NCI-H1105 treated with DMSO at 0.1 percent for 48 hours (cell line): ENCODE data around the gene ACAP3.
"Not testable (repeated sequence)": the region's sequence is repeated elsewhere in the genome, so short reads cannot be mapped to it uniquely, and the experiment has no call there.

Source experiments
- DNase-seq: peaks from one replicate; lab custom pipeline; 2025; lab: John Stamatoyannopoulos, UW

ACAP3 gene

DNA sequence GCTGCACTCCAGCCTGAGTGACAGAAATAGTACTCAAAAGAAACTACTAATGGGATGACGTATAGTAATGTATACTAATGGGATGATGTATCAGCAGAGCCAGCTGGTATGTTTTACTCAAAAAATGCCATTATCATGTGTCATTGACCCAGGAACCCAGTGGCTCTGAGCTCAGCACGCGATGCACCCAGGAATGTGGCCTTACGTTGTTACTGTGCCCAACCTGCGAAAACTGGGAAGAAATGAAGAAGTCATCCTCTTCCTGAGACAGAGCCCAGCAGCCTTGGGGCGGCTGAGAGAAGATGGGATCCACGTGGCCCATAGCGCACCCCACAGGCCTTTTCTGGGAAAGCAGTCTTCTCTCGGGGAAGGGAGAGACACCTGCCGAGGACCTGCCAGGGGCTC, 42.9 kb downstream of the ACAP3 start:
- DNase-seq, result no peak

DNA sequence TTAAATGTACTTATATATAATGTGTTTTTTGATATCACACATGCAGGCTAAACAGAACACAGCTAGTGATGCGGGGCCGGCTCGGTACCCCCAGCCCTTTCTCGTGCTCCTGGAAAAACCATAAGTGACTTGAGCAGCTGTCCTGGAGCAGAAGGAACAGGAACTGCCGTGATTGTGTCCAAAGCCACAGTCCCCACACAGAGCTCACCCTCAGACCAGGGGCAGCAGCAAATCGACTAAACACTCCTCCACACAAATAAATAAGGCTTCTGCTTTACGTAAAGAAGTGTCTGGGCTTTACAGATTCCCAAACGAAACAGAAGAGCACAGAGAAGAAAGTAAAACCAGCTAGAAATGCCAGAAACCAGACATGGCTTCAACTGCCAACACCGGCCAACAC, 43.7 kb downstream of the ACAP3 start:
- DNase-seq, result no peak

DNA sequence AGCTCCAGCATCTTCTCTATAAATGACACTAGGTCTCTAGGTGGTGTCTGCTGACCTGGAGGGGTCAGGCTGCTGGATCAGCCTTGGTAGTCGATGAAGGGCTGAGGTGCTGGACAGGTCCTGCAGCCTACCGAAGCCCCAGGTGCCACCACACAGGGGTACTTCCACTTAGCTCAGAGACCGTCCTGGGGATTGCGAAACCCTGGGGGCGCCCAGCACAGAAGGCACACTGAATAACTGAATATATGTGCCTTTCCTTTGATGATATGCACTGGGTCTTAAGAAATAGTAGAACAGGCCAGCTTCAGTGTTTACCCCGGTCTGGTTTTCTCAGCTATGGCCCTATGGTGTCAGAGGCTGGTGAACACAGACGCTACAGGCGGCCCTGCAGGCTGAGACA, 45.0 kb downstream of the ACAP3 start:
- DNase-seq, result no peak

DNA sequence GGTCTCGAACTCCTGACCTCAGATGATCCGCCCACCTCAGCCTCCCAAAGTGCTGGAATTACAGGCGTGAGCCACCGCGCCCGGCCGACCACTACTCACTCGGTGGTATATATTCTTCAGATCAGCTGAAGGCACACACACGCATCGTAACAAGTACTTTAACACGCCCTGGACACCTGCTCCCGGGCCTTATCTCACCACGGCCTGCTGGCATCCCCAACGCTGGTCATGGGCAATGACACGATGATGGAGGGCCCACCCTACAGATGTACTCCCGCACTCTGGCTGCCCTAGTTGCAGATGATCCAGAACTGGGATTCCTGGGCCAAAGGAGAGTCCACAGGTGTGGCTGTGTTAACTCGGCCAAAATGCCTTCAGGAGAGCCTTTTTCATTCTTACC, 45.7 kb downstream of the ACAP3 start:
- DNase-seq, result no peak

DNA sequence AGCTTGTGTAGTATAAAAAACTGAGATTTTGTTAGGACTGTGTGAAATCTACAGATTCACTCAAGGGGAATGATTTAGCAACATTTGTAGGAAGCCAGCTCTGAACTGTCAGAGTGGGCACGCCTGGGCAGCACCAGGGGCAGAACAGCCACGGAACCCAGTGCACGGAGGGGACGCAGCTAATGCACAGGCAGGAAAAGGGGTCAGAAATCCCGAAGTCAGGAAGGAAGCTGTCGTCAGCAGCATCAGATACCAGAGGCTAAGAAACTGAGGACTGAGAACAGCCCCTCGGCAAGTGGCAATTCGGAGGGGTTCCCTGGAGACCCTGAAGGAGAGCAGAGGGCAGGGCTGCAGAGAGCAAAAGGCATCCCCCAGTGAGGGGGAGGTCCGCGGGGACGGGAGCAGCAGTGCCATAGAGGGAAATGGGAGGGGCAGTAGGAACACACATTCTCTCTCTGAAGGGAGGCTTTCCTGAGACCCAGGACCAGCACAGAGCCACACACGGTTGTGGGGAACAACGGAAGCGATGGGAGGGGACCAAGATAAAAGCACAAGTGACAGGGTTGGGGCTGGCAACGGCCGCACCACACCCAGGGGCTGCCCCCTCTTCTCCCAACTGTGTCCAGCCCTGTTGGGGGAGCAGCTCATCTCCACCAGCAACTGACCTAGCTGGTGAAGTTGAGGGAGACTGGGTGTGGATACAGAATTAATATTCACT, 46.7 kb downstream of the ACAP3 start:
- DNase-seq, result no peak

DNA sequence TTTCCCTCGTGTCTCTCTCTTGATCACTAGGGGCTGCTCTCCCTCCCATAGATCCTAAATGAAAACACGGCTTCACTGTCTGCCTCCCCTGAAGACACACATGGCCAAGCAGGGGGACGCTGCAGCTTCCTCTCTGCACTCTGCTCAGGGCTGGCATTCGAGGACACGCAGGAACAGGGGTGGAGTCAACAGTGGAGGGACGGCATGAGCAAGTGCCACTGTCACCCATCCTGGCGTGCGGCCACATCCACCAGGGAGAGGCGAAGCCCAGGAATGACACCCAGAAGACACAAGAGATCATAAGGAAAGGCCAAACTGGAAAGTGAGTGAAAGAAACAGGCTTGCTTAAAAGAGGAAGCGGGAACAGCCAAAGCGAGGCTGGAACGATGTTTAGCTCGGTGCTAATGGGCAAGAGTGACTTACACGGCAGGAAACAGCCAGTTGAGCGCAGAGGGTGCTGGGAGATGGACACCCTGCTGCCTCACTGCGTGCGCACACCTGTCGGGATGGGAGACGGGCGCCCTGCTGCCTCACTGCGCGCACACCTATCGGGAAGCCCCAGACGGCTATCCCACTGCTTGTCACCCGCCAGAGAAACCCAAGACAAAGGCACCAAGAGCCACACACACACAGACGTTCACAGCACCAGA, 47.7 kb downstream of the ACAP3 start:
- no peak for DNase-seq

DNA sequence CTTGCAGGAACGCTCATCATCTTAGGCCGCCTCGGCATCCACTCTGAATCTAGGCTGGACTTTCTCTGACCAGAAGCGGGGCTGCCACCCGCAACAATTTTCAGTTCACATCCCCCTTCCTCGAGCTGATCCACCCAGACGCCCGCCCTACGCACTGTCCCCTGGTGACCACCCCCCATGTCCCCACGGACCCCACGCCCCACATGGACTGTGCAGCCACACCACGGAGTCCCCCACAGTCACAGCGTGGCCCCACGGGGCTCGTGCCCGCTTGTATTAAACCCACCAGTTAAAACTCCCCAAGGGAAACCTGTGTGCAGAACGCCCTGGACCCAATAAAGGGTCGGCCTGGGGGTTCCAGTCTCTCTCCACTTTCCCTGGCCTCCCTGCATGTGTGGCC, 48.2 kb downstream of the ACAP3 start:
- no peak for DNase-seq

DNA sequence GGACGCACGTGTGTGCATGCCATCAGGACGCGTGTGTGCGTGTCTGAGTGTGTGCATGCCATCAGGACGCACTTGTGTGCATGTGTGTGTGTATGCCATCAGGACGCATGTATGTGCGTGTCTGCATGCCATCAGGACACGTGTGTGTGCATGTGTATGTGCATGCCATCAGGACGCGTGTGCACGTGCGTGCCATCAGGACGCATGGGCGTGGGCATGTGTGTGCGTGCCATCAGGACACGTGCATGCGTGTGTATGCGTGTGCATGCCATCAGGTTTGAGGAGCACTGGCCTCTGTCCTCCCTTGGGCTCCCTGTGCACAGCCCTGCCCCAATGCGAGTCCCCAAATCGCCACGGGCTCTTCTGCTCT, 48.6 kb downstream of the ACAP3 start:
- DNase-seq, result no peak

DNA sequence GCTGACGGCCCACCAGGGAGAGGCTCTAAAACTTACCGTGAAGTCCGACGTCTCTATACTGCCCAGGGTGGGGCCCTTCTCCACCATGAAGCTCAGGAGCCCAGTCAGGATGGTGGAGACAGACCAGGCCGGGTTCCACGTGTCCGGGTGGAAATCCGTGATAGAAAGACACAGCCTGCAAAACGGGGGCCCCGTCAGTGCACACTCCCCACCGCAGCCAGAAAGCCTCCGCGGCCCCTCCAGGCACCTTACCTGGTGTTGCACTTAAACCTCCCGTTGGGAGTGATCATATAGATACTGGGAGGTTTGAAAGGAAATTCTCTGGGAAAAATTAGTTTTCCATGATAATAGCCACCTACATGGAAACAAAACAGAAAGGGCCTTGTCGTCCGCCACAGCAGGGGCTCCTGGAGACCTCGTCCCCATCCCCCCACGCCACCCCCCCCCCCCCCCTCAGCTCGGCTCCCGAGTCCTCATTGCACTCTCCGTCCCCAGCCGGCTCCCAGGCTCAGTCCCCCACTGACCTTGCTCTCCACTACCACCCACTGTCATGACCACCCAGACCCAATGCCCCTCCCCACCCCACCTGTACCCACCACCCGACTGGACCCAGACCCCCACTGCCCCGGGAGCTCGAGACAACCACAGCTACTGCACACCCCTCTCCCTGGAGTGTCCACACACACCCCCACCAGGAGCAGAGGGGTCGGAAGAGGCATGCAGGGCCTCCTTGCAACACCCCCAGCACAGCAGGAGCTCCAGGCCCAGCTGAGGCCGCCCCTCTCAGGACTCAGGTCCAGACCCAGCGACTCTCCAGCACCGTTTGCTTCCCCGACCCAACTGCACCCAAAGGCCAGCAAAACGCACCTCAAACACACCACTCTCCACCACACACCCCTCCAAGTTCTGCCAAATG, 50.5 kb downstream of the ACAP3 start:
- no peak for DNase-seq

DNA sequence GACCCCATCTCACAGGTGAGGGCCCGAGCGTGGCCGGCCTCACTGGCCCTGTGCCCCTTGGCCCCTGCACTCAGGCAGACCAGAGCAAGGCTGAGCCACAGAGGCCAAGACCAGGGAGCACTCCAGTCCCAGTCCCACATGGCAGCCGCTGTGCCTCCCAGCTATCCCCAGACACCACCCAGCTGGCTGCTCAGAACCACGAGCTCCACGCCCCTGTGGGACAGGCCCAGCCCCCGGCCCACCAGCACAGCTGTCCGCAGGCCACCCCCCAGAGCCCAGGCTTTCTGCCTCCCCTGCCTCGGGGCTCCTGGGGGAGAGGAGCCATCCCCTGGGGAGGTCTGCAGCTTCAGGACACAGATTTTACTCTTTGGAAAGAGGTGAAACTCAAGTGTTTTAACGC, 52.1 kb downstream of the ACAP3 start:
- DNase-seq, result no peak

DNA sequence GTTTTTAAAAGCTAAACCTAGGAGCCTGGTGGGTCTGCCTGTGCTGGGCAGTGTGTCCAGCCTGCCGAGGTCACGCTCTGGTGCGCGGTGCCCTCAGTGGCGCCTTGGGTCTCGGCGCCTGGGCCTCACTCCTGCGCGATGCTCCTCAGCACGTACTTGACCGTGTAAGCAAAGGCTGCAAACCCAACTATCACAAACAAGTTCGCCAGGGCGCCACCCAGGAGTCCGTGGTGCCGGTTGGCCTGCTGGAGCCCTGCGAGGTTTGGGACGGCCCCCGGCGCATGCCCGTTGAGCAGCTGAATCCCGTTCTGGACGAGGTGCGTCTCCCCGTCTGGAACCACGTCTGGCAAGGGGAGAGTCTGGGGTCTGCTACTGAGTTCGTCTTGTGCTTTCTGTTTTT, 52.7 kb downstream of the ACAP3 start:
- DNase-seq, result no peak

DNA sequence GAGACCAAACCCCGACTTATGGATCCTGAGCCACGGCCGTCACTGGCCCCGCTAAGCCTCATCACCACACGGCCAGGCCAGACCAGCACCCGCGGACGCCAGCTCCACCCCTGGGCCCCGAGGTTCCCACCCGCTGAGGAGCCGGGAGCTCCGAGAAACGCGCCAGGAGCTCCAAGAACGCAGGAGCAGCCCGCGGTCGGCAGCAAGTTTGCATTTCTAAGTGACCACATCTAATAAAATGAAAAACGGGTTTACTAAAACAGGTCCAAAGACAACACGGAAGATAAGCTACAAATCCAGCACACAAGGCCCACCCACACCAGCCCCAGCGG, 53.1 kb downstream of the ACAP3 start:
- no peak for DNase-seq

DNA sequence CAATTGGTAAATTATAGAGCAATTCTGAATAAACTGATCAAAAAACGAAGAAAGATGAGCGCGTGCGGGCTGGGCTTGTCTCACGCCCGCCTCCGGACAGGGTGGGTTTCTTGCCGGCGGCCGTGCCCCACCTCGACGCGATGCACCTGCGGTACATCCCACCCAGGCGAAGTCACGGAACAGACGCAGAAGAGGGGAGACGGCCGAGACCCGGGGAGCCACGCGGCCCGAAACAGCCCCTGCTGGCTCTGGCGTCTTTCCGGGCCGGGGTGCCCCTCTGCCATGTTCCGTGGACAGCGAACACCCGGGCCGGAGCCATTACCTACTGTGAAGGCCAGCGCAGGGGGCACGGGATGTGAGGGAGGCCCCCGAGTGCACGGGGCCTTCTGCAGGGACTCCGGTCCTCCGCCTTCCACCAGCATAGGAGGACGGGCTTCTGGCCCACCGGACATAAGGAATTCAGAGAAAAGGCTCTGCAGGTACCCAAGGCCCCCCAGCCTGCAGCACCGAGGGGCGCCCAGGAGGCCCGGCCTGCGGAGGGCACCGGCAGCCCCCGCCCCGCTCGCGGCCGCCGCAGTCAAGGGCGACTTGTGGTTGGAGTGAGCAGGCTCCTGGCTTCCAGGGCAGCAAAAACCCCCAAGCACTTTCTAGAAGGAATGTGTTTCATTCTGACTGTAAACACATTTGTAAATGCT, 53.6 kb downstream of the ACAP3 start:
- no peak for DNase-seq

DNA sequence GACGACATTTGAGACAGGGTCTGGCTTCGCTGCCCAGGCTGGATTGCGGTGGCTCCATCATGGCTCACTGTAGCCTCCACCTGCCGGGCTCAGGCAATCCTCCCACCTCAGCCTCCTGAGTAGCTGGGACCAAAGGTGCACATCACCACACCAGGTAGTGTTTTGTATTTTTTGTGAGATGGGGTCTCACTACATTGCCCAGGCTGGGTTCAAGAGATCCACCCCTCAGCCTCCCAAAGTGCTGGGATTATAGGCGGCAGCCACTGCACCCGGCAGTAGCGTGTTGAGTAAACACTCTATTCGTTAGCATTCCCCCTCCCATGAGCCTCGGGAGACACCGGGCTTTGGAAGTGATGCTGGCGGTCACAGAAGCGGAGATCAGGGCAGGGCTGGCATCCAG, 54.4 kb downstream of the ACAP3 start:
- no peak for DNase-seq

DNA sequence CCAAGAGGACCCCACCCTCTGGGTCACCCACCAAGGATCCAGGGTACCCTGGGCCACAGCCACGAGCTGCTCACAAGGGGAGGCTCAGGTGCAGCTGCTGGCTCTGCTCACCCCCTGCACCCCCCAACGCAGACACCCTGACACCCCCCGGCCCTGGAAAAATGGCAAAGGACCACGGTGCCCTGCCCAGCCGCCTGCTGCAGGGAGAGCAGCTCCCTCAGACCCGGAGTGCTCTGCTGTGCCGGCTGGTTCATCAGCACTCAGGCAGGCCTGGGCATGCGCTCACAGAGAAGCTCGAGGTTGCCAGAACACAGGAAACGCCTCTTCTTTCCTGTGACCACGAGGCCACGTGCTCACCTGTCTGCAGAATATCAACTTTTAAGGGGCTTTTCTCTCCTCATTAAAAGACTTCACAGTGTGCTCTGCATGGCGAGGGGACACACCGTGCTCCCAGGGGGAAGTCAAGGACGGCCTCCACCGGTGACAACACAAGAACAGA, 56.9 kb downstream of the ACAP3 start:
- peak; percentile 87 for DNase-seq

DNA sequence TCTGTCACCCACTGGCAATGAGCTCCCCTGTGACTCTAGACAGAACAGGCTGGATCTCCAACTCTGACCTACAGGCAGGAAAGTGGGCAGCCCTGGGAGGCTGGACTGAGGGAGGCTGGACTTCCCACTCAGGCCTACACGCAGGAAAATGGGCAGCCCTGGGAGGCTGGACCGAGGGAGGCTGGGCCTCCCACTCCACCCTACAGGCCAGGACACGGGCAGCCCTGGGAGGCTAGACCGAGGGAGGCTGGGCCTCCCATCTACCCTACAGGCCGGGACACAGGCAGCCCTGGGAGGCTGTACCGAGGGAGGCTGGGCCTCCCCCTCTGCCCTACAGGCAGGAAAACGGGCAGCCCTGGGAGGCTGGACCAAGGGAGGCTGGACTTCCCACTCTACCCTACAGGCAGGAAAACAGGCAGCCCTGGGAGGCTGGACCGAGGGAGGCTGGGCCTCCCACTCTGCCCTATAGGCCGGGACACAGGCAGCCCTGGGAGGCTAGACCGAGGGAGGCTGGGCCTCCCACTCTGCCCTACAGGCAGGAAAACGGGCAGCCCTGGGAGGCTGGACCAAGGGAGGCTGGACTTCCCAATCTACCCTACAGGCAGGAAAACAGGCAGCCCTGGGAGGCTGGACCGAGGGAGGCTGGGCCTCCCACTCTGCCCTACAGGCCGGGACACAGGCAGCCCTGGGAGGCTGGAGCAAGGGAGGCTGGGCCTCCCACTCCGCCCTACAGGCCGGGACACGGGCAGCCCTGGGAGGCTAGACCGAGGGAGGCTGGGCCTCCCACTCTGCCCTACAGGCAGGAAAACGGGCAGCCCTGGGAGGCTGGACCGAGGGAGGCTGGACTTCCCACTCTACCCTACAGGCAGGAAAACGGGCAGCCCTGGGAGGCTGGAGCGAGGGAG, 59.5 kb downstream of the ACAP3 start:
- not testable (repeated sequence) for DNase-seq

DNA sequence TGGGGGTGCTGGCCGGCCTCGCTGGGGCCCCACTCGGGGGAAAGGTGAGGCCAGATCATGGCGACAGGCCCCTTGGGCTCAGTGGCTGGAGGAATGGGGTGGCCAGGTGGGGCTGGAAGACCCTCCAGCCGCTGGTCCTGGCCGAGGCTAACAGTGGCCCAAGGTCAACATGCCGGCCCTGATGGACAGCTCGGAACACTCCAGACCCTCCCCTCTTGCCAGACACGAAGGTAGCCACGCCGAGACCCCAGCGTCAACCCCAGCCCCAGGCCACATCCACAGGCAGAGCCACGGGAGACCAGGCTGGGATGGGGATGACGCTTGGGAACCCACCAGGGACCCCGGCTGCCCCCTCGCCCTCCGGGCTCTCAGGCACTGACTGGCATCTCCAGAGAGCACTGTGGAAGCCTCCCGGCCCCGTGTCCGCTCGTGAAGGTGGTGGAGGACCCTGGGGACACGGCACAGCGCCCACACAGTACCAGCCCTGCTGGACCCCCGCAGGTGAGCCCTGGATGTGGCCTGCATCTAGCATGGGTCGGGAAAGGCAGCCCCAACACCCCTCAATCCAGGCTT, 60.3 kb downstream of the ACAP3 start:
- DNase-seq, result no peak

DNA sequence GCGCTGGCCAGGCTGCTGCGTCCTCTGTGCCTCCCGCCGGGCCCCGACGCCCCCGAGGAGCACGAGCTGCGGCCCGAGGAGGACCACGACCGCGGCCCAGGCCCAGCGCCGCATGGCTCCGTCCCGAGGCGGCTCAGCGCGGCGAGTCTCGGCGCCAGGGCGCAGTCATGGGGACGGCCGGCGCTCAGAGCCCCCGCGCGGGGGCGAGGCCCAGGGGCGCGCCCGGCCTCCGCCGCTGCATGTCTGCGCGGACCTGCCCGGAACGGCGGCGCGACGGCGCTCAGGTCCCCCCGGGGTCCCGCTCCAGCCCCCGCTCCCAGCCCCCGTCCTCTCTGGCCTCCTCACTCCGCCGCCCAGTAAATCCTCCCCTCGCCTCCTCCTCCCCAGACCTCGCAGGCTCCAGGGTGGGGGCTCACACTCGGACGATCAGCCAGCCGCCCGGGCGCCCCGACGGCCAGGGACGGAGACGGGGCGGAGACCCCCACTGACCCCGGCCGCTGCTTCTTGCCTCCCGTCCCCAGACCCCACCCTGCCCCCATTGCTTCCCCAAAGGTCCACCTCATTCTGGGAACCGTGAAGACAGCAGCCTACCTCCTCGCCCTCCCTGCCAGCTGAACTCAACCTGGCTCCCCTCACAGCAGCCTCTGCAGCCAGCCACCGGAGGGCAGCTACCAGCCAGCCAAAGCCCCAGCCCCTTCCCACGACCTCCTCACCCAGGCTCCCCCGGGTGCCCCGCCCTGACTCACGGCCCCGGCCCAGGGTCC, 61.0 kb downstream of the ACAP3 start, which contains the start of gene C1QTNF12:
C1QTNF12 (minus strand) TSS at position 146 of the 764 bp plus-strand sequence; CDS start at position 114, 32 bp downstream.
- no peak for DNase-seq

DNA sequence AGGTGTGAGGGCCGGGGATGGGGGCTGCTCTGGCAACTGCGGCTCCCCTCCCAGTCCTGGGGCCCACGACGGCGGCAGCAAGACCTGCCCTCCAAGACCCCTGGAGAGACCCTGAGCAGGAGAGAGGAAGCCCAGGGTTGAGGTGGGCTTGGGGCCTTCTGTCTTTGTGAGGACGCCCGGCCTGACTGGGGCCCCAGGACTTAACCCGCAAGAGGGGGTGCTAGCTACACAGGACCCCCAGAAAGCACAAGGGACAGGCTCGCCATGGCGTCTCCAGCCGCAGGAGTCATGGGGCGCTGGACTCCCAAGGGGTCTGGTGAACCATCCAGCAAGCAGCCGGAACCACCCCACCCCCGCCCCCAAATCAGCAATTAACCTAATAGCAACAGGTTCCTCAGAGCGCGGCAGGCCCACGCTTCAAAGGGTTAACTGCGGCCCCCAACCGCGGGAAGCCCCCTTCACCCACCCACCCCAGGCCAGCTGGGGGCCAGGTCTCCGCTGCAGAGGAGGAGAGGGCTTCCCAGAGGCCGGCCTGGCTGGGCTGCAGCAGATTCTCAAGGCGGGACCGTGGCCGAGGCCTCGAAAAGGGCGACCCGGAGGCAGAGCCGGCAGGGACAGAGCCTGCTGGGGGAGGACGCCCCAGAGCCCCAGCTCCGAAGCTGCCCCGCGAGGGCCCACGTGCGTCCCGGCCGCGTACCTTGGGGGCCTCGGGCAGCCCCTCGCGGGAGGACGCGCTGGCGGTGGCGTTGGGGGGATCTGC, 61.7 kb downstream of the ACAP3 start:
- no peak for DNase-seq
